Measurements from ENCODE around the gene SETBP1. TPM values are rescaled to one million over a fixed set of nuclear protein-coding genes. Genes with fewer than 3 reads are reported as not detected.

SETBP1 gene
- total and polyA plus RNA-seq, 2 donors from 2014 or later, result 2.7 to 71.7 TPM

DNA sequence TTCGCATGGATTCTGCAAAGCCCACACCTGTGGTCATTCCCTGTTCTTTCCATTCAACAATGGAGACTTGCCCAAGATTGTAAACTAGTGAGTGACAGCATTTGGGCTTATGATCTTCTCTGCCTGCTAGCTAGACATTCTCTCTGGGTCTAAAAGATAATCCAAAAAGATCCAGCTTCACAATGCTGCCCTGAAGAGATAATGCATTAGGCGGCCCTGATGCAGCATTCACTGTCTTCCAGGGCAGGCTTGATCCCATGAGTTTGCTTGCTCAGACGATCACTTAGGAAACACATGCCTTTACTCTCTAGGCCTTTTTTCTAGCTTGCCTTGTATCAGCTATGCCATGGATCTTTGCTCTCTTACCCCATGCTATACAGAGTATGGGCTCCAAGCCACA, 196.1 kb downstream of the SETBP1 start:
- intact Hi-C loops (cut with DNase I), result no loop called here
- Histone ChIP-seq H3K27me3 (ENCODE audit: control insufficient read depth, insufficient read depth, low read length) (no peaks in the 10 kb centered on the region), H3K4me3 (ENCODE audit: low read length in 3 of 3) (no peak overlapping the region), H3K27ac (ENCODE audit: low read depth in 2 of 2, low read length in 2 of 2) (no peak overlapping the region), H3K36me3 (ENCODE audit: control insufficient read depth in 2 of 3, insufficient read depth in 3 of 3, low read length in 3 of 3) (peaks cover 0 to 2% (median 0%) of the 10 kb centered on the region in 3 donors), H3K9me3 (ENCODE audit: control insufficient read depth in 2 of 3, insufficient read depth in 1 of 3, low read length in 3 of 3) (no peaks in the 10 kb centered on the region), H3K9ac (ENCODE audit: low read length in 3 of 3) (no peak overlapping the region), H3K4me1 (ENCODE audit: control insufficient read depth in 2 of 3, insufficient read depth in 2 of 3, low read depth in 1 of 3, low read length in 3 of 3) (no peaks in the 10 kb centered on the region)
- FAIRE-seq (no peak), DNase-seq (no peak)
- TF ChIP-seq, protein P1, sequence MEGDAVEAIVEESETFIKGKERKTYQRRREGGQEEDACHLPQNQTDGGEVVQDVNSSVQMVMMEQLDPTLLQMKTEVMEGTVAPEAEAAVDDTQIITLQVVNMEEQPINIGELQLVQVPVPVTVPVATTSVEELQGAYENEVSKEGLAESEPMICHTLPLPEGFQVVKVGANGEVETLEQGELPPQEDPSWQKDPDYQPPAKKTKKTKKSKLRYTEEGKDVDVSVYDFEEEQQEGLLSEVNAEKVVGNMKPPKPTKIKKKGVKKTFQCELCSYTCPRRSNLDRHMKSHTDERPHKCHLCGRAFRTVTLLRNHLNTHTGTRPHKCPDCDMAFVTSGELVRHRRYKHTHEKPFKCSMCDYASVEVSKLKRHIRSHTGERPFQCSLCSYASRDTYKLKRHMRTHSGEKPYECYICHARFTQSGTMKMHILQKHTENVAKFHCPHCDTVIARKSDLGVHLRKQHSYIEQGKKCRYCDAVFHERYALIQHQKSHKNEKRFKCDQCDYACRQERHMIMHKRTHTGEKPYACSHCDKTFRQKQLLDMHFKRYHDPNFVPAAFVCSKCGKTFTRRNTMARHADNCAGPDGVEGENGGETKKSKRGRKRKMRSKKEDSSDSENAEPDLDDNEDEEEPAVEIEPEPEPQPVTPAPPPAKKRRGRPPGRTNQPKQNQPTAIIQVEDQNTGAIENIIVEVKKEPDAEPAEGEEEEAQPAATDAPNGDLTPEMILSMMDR (IDR thresholded peaks at IDR 0.05; ENCODE audit: borderline replicate concordance, extremely low read depth, insufficient read depth), result no peak

DNA sequence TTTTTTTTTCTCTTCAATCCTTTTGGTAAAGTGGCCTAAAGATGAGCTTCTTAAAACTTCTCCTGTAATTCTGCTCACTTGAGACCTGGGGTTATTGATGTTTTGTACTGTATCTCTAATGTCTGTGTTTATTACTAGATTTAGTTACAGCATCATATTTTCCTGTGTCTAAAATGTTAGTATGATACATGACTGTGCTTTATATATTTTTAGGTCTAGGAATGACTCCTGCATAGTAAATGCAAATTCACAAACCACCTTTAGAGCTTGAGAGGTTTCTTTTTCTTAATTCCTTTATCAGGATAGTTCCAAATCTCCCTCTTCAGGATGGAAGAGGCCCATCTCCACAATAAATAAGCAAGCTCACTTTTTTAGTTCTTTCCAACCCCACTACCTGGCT, 197.6 kb downstream of the SETBP1 start:
- no peak overlapping the region for H3K27ac ChIP-seq (ENCODE audit: low read depth in 2 of 2, low read length in 2 of 2)
- no peaks in the 10 kb centered on the region for H3K36me3 ChIP-seq (ENCODE audit: control insufficient read depth in 2 of 3, insufficient read depth in 3 of 3, low read length in 3 of 3)
- H3K4me3 ChIP-seq (ENCODE audit: low read length in 3 of 3), result no peak overlapping the region
- no peaks in the 10 kb centered on the region for H3K4me1 ChIP-seq (ENCODE audit: control insufficient read depth in 2 of 3, insufficient read depth in 2 of 3, low read depth in 1 of 3, low read length in 3 of 3)
- intact Hi-C loops (cut with DNase I), result no loop called here
- H3K27me3 ChIP-seq (ENCODE audit: control insufficient read depth, insufficient read depth, low read length), result no peaks in the 10 kb centered on the region
- H3K9me3 ChIP-seq (ENCODE audit: control insufficient read depth in 2 of 3, insufficient read depth in 1 of 3, low read length in 3 of 3), result no peaks in the 10 kb centered on the region
- no peak overlapping the region for H3K9ac ChIP-seq (ENCODE audit: low read length in 3 of 3)
- DNase-seq (no peak), FAIRE-seq (no peak)
- TF ChIP-seq, protein P1 (IDR thresholded peaks at IDR 0.05; ENCODE audit: borderline replicate concordance, extremely low read depth, insufficient read depth), result no peak

DNA sequence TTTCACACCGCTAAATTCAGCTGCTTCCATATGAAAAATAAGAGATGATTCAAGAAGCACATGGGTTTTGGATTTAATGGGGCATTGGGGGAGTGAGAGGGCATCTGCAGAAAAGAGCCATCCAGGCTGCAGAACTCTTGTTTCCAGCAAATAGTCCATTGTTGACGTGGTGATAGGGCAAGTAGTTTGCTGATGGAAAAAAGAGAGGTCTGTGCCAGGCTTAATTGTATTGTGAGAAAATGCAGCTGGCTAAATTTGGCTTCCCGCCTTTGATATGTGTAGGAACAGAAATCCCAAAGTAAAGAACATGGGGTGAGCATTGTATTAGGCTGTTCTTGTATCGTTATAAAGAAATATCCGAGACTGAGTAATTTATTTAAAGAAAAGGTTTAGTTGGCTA, 199.5 kb downstream of the SETBP1 start:
- intact Hi-C loops (cut with DNase I), result no loop called here
- Histone ChIP-seq H3K9me3 (ENCODE audit: control insufficient read depth in 2 of 3, insufficient read depth in 1 of 3, low read length in 3 of 3) (no peaks in the 10 kb centered on the region), H3K27me3 (ENCODE audit: control insufficient read depth, insufficient read depth, low read length) (no peaks in the 10 kb centered on the region), H3K4me1 (ENCODE audit: control insufficient read depth in 2 of 3, insufficient read depth in 2 of 3, low read depth in 1 of 3, low read length in 3 of 3) (no peaks in the 10 kb centered on the region), H3K9ac (ENCODE audit: low read length in 3 of 3) (no peak overlapping the region), H3K4me3 (ENCODE audit: low read length in 3 of 3) (no peak overlapping the region), H3K36me3 (ENCODE audit: control insufficient read depth in 2 of 3, insufficient read depth in 3 of 3, low read length in 3 of 3) (no peaks in the 10 kb centered on the region), H3K27ac (ENCODE audit: low read depth in 2 of 2, low read length in 2 of 2) (no peak overlapping the region)
- TF ChIP-seq, protein P1 (IDR thresholded peaks at IDR 0.05; ENCODE audit: borderline replicate concordance, extremely low read depth, insufficient read depth), result no peak
- DNase-seq (no peak), FAIRE-seq (no peak)

DNA sequence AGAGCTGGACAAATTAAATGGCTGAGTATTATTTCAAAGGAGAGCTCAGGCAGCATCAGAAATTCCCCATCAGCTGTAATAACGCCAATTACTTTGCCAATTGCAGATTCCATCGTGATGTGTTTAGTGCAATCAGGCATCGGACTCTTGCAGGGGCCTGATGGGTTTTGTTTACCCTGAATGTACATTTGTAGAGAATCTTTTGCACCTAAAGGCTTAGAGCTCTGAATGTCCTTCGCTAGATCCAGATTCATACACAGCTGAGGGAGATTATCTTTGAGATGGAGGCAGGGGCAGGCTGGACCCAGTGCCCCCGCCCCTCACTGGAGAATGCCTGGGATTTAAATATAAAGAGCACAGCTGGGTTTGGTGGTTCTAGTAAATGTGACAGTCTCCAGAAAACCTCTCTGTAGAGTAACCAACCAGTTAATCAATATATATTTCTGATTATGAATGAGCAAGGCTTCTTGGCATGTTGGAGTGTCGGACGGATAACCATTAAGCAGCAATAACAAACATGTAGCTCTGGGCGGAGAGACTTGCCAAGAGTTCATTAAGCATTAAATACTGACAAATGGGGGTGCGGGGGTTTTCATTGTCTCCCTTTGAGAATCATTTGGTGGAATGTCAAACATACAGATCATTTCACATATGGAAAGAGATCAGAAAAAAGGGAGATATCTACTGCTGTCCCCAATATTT, 200.9 kb downstream of the SETBP1 start:
- H3K27me3 ChIP-seq (ENCODE audit: control insufficient read depth, insufficient read depth, low read length), result no peaks in the 10 kb centered on the region
- intact Hi-C loops (cut with DNase I), result no loop called here
- no peaks in the 10 kb centered on the region for H3K9me3 ChIP-seq (ENCODE audit: control insufficient read depth in 2 of 3, insufficient read depth in 1 of 3, low read length in 3 of 3)
- H3K4me1 ChIP-seq (ENCODE audit: control insufficient read depth in 2 of 3, insufficient read depth in 2 of 3, low read depth in 1 of 3, low read length in 3 of 3), result no peaks in the 10 kb centered on the region
- FAIRE-seq, result no peak
- H3K27ac ChIP-seq (ENCODE audit: low read depth in 2 of 2, low read length in 2 of 2), result no peak overlapping the region
- no peaks in the 10 kb centered on the region for H3K36me3 ChIP-seq (ENCODE audit: control insufficient read depth in 2 of 3, insufficient read depth in 3 of 3, low read length in 3 of 3)
- no peak overlapping the region for H3K9ac ChIP-seq (ENCODE audit: low read length in 3 of 3)
- no peak overlapping the region for H3K4me3 ChIP-seq (ENCODE audit: low read length in 3 of 3)
- DNase-seq, result no peak
- TF ChIP-seq, protein P1 (IDR thresholded peaks at IDR 0.05; ENCODE audit: borderline replicate concordance, extremely low read depth, insufficient read depth), result no peak

All from kidney (tissue), 14 donors.